Measurements from ENCODE around the gene QSOX2.

QSOX2 gene

DNA sequence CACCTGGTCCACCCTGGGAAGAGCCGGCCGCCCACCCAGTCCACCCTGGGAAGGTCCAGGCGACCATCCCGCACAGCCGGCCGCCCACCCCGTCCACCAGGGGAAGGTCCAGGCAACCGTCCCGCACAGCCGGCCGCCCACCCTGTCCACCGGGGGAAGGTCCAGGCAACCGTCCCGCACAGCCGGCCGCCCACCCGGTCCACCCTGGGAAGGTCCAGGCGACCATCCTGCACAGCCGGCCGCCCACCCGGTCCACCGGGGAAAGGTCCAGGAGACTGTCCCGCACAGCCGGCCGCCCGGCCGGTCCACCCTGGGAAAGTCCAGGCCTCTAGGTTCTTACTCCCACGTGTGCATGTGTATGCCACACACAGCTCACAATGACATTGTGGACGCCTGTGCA lies 6.7 kb upstream of the QSOX2 start:
- DNase-seq (ENCODE audit: low read depth, low spot score): no peak

DNA sequence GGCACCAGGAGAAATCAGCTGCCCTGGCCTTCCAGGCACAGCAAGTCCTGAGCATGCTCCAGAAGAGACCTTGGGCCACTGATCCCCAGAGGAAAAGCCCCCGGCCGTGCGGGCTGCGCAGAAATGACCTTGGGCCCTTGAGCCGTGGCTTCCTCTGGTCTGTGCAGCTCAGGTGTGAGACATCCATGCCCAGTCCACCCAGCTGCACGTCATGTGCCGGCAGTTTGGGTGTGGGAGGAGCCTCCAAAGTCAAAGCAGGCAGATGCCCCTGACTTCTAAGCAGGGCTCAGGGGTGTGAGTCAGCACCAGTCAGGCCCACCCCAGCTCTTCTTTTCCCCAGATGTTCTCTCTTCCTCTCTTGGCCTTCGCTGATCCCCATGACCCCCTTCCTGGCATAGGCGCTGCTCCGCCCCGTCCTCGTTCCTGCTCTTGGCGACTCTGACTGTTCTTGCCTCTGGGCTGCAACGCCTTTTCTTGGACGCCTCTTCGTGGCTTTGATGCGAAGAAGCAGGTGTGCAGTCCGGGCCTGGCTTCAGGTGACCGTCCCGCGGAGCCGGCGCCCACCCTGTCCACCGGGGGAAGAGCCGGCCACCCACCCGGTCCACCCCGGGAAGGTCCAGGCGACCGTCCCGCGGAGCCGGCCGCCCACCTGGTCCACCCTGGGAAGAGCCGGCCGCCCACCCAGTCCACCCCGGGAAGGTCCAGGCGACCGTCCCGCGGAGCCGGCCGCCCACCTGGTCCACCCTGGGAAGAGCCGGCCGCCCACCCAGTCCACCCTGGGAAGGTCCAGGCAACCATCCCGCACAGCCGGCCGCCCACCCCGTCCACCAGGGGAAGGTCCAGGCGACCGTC lies 5.9 kb upstream of the QSOX2 start:
- DNase-seq (ENCODE audit: low read depth, low spot score): no peak

DNA sequence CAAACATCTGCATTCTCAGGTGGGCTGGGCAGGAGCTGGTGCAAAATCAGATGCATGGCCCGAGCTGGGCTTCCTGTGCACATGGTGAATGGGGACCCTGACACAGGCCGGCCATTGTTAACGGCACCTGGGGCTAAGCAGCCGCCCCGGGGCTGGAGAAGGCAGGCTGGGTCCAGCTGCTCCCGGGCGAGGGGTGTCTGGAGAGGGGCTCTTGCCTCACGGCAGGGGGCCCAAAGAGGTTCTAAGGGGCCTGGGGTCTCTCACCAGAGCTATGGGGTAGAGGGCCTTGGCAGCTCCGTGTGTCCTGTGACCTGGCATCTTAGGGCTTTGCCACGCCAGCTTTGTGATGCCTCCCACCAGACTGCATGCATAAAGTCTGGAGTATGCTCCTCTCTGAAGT lies 5.1 kb upstream of the QSOX2 start:
- no peak for DNase-seq (ENCODE audit: low read depth, low spot score)

DNA sequence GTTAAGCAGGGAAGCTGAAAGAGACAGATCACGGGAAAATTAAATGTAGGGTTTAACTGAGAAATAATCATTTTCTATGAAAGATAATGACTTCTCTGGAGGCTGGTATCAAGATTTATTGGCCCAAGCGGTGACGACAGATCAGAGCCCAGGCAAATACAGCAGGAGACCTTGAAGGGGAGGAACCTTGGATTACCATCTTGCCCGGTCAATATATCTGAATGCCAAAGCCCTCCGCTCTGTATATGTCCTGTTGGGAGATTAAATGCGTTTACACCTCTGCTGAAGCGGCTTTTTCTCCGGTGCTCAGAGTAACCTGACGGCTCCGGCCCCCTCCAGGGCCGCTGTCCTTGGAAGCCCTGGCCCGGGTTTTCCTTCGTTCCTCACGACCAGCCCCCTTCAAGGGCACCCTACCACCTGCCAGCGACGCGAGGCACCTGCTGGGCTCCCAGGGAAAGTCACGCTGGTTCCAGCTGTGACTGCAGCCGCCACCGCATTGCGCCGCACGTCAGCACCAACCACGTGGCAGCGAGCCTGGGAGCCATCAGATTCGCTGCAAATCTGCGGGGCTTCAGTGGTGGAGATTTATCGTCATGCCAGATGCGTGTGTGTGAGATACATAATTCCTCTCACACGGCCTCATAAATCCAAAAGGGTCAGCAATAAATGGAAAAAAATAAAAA lies 4.4 kb upstream of the QSOX2 start:
- no peak for DNase-seq (ENCODE audit: low read depth, low spot score)

- DNase-seq (ENCODE audit: low read depth, low spot score): no peak
Measured at GRCh38 chr9:136248951-136249876, 3.6 kb upstream of the QSOX2 start.

GRCh38 chr9:136247947-136248637 lies 2.5 kb upstream of the QSOX2 start:
- DNase-seq (ENCODE audit: low read depth, low spot score): no peak

DNA sequence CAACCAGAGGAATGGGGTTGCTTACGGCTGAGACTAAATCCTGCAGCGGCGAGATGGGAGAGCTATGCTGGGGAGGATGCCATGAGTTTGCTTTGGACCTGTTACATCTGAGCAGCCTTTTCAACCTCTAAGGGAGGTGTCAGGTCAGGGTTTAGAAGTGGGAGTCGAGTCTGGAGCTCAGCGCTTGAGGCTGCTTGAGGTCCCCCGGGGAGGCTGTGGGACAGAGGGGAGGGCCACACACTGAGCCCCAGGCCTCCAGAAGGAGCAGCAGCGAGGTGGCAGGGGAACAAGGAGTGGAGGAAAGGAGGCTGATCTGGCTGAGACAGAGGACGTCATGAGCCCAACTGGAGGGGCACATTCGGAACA lies 1.9 kb upstream of the QSOX2 start:
- no peak for DNase-seq (ENCODE audit: low read depth, low spot score)

DNA sequence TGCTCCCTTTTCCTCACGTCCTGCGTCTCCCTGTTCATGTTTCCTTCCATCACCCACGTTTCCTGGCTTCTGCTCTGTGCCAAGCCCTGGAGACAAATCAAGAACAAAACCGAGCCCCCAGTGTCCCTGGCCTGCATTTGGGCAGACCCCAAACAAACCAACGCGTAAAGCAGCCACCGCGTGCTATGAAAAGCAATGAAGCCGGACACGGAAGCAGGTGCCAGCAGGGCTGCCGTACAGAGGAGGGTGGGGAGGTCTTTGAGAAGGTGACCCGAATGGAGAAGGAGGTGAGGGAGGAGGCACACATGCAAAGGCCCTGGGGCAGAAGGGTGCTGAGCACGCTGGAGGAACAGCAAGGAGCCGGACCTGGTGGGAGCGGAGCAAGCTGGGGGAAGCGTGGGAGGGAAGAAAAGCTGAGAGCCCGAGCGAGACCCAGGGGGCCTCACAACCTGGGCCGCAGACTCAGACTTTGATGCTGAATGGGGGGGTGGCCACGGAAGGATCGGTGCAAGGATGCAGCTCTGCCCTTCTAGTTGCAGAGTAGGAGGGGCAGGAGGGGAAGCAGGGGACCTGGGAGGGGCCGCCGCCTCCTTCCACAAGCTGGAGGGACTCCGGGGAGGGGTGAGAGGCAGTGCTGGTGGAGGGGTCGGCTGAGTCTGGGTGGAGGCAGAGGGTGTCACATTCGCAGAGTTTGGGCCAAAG lies 1.4 kb upstream of the QSOX2 start:
- DNase-seq (ENCODE audit: low read depth, low spot score): no peak

DNA sequence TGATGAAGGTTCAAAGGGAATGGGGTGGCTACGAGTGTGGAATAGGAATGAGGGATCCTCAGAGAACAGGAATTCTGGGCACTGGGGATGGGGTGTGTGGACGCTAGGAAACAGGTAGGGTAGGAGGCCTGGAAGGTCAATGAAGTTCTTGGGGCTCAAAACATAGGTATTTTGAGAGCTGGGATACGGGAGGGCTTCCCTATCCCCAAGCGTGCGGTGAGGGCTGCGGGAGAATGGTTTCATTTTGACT lies 718 bp downstream of the QSOX2 start:
- DNase-seq (ENCODE audit: low read depth, low spot score): no peak

DNA sequence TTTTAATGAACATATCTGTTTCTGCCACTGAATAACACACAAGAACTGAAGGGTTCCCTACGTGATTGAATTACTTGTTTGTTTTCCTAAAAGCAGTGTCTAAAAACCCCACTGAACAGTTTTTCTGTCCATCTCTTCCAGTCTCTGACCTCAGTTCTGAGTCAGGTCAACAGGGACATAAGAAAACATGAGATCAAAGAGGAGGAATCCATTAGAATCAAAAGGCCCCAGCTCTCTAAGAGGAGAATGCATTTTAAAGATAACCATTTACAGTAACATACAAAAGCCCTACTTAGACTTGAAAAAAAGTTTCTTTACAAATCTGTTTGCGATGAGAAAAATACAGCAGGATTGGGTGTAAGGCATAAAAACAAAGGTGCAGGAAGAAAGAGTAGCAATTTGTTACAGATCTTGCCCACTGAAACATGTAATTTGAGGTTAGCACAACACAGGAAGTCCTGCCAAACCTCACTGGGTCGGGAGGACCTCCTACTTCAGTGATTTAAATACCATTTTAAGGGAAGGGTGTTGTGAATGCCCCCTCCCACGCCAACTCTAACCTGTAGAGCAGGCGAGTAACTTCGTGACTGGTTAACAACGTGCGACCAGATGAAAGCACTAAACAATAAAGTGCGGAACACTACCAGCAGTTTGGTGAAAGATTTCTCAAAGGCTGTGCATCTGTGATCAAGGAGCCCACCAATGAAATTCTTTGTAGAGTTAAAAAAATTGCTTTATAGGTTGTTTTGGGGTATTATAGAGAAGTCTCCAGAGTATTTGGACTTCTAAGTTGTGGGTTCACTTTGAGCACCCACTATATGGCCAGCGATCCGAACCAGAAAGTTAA lies 1.3 kb downstream of the QSOX2 start:
- no peak for DNase-seq (ENCODE audit: low read depth, low spot score)

GRCh38 chr9:136243631-136244030 lies 2.0 kb downstream of the QSOX2 start:
- DNase-seq (ENCODE audit: low read depth, low spot score): no peak

DNA sequence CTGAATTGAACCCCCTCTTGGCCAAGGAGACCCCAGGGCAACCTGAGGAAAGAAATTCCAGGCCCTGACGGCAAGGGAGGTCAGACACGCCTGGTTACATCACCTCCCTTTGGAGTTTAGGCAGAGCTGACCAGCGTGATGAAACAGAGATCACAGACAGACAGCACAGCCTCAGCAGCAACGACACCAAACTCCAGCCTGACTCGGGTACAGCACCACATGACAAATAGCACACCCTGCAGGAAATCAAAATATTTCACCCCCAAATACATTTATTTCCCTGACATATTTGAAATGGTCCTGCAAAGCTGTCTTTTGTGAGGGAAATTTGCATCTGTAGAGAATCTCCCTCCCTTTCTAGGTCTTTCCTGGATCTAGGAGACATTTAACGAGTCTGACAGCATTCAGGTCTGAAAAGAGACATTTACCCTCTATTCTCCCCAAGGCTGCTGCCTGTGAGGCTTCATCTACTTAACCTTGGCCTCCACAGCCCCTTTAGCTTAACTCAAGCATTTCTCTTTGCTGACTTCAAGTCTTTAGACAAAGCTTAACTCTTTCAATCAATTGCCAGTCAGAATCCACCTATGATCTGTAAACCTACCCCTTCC lies 2.6 kb downstream of the QSOX2 start:
- no peak for DNase-seq (ENCODE audit: low read depth, low spot score)

- no peak for DNase-seq (ENCODE audit: low read depth, low spot score)
Measured at GRCh38 chr9:136242248-136242647, 3.4 kb downstream of the QSOX2 start.

DNA sequence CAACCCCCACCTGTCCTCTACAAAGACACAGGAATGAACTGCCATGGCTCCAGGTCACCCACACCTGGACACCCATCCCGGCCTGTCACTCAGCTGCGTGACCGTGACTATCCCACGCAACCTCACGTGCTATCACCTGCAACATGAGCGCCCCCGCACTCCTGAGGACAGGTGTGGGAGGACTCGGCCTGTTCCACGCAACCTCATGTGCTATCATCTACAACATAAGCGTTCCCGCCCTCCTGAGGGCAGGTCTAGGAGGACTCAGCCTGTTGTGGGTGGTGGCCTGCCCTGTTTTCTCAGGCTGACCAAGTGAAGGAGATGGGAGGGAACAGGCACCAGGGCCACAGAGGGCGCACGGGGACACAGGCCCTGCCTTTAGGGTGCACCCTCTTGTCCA lies 4.1 kb downstream of the QSOX2 start:
- DNase-seq (ENCODE audit: low read depth, low spot score): no peak

- DNase-seq (ENCODE audit: low read depth, low spot score): no peak
Measured at GRCh38 chr9:136240941-136241340, 4.7 kb downstream of the QSOX2 start.

DNA sequence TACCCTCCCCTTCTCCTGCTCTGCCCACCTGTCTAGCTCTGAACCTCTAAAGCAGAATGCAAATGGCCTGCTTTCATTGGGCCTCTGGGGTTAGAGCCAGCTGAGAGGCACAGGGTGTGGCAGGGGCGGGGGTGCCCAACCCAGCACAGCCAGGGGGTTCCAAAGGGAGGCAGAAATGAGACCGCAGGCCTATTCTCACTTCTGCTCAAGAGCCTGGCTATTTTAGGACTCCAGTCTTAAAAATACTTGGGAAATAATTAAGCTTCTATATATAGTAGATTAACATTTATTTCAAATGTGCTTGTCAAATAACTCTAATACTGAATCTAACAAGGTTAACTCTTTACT lies 5.7 kb downstream of the QSOX2 start:
- no peak for DNase-seq (ENCODE audit: low read depth, low spot score)

- DNase-seq (ENCODE audit: low read depth, low spot score): no peak
Measured at GRCh38 chr9:136239135-136239982, 6.3 kb downstream of the QSOX2 start.

GRCh38 chr9:136238342-136238732 lies 7.3 kb downstream of the QSOX2 start:
- DNase-seq (ENCODE audit: low read depth, low spot score): no peak

Data from smooth muscle cell of the brain vasculature (primary cell).